ENCODE results near the gene GREB1L. TPM values are rescaled to one million over a fixed set of nuclear protein-coding genes. Genes with fewer than 3 reads are reported as not detected.

GREB1L gene
- total and polyA plus RNA-seq, 9 of the 15 experiments (the other 6 are each of a cell fraction or from before 2014, with no cell fraction given), result 0.03 TPM; not detected in 8

DNA sequence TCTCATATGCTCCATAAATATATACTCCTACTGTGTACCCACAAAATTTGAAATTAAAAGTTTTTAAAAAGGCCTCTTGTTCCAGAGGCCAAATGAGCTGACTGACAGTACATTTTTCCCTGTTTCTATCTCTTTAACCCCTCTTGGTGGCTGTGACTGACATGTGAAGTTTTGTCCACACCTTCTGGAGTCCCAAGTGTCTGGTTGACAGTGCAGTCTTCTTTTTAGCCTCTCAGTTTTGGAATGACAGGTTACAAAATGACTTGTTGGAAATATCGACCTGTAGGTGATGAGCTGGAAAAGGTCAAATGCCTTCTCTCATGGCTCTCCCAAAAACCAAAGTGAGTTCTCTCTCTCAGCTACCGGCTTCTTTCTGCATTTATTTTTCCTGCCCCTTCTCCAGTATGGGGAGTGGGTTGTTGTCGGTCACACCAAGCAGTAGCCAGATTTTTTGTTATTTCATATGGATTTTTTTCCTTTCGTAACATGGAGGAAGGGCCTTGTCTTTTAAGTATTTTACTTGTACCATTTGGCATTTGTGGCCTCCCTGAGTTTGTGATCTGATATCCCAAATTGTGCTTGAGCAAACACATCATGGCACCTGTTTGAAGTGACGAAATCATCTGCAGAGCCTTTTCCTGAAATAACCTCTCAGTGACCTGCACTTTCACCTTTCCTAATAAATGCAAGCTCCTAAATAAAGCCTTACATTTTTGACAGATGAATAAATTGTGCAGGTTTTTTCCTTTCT lies 214.6 kb downstream of the GREB1L start (continued):
- TF ChIP-seq, protein P1, sequence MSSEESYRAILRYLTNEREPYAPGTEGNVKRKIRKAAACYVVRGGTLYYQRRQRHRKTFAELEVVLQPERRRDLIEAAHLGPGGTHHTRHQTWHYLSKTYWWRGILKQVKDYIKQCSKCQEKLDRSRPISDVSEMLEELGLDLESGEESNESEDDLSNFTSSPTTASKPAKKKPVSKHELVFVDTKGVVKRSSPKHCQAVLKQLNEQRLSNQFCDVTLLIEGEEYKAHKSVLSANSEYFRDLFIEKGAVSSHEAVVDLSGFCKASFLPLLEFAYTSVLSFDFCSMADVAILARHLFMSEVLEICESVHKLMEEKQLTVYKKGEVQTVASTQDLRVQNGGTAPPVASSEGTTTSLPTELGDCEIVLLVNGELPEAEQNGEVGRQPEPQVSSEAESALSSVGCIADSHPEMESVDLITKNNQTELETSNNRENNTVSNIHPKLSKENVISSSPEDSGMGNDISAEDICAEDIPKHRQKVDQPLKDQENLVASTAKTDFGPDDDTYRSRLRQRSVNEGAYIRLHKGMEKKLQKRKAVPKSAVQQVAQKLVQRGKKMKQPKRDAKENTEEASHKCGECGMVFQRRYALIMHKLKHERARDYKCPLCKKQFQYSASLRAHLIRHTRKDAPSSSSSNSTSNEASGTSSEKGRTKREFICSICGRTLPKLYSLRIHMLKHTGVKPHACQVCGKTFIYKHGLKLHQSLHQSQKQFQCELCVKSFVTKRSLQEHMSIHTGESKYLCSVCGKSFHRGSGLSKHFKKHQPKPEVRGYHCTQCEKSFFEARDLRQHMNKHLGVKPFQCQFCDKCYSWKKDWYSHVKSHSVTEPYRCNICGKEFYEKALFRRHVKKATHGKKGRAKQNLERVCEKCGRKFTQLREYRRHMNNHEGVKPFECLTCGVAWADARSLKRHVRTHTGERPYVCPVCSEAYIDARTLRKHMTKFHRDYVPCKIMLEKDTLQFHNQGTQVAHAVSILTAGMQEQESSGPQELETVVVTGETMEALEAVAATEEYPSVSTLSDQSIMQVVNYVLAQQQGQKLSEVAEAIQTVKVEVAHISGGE (CRISPR knock-in tag; IDR thresholded peaks at IDR 0.05), result no peak
- TF ChIP-seq NCOA1 (IDR thresholded peaks at IDR 0.05; ENCODE audit: low read depth) (no peak), RFX7 (CRISPR knock-in tag; IDR thresholded peaks at IDR 0.05) (no peak)

DNA sequence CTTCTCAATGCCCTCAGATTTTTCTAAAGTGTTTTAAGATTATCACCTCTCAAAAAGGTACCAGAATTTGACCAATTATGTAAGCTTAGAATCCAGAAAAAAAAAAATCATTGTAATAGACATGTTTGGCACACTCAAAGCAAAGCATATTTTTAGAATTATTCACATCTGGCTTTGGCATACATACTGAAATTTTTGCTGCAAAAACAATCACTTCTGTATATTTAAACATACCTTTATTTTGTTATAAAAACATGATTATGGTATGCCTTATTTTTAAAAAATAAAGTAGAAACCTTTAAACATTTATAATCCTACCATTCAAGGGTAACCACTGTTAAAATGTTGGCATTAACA lies 215.1 kb downstream of the GREB1L start:
- Histone ChIP-seq H3K27ac (ENCODE audit: extremely low read depth, low read depth, low read length) (no peak overlapping the region), H3K9me1 (ENCODE audit: control insufficient read depth, insufficient read depth, low read length) (no peaks in the 10 kb centered on the region), H3K36me3 (ENCODE audit: control insufficient read depth, insufficient read depth, low read length) (no peaks in the 10 kb centered on the region), H2AFZ (ENCODE audit: low read depth, low read length) (no peak overlapping the region), H3K9me3 (replicated peaks; ENCODE audit: control insufficient read depth, insufficient read depth, low read depth, low read length) (no peaks in the 10 kb centered on the region), H4K20me1 (replicated peaks; ENCODE audit: control insufficient read depth, insufficient read depth, low read length) (no peaks in the 10 kb centered on the region), H3K79me2 (ENCODE audit: control insufficient read depth, insufficient read depth, low read length) (no peaks in the 10 kb centered on the region), H3K4me3 (no peak overlapping the region), H3K4me1 (replicated peaks in 1 of 2; ENCODE audit: control insufficient read depth in 2 of 2, insufficient read depth in 2 of 2, low read length in 2 of 2) (no peaks in the 10 kb centered on the region), H3K27me3 (ENCODE audit: control insufficient read depth in 2 of 2, insufficient read depth in 2 of 2, low read length in 2 of 2) (peaks cover 30 to 33% of the 10 kb centered on the region in 2 experiments), H3K9ac (ENCODE audit: insufficient read depth in 1 of 2, low read depth in 2 of 2, low read length in 2 of 2) (no peak overlapping the region), H3K4me2 (ENCODE audit: insufficient read depth, low read length) (no peak overlapping the region)
- ATAC-seq, result no peak
- in situ Hi-C loops (cut with MboI) (no loop called here), intact Hi-C loops (cut with micrococcal nuclease) (no loop called here)
- ChIA-PET CTCF (ENCODE audit: low intra/inter-chr PET ratio) (no interaction called here), POLR2A (interaction anchor here (0.5 kb wide), 1 partner anchor 358 kb away, joined by 3 read pairs; no protein-coding TSS in a partner anchor)
- no TSS peak for BruUV-seq (replicated peaks)
- no peak for FAIRE-seq
- DNase-seq (ENCODE audit: extremely low read depth in 1 of 4, low spot score in 3 of 4), result no peak
- TF ChIP-seq ZBTB1 (CRISPR knock-in tag; IDR thresholded peaks at IDR 0.05; ENCODE audit: borderline replicate concordance, low read depth) (no peak), POLR2G (IDR thresholded peaks at IDR 0.05; ENCODE audit: low read depth, low read length) (no peak), MCM5 (IDR thresholded peaks at IDR 0.05; ENCODE audit: low read depth) (no peak), SMARCA4 (IDR thresholded peaks at IDR 0.05) (no peak), TEAD4 (IDR thresholded peaks at IDR 0.05; ENCODE audit: low read length) (no peak), TEAD4 (CRISPR knock-in tag; IDR thresholded peaks at IDR 0.05; ENCODE audit: borderline replicate concordance) (no peak), ZNF644 (tag; IDR thresholded peaks at IDR 0.05; ENCODE audit: low read depth) (no peak), TRIM24 (IDR thresholded peaks at IDR 0.05) (no peak), HNRNPK (IDR thresholded peaks at IDR 0.05; ENCODE audit: low read depth, low read length, poor library complexity, severe bottlenecking) (no peak), ZBTB8A (IDR thresholded peaks at IDR 0.05; ENCODE audit: partially characterized antibody) (no peak)
- TF ChIP-seq, protein P2, sequence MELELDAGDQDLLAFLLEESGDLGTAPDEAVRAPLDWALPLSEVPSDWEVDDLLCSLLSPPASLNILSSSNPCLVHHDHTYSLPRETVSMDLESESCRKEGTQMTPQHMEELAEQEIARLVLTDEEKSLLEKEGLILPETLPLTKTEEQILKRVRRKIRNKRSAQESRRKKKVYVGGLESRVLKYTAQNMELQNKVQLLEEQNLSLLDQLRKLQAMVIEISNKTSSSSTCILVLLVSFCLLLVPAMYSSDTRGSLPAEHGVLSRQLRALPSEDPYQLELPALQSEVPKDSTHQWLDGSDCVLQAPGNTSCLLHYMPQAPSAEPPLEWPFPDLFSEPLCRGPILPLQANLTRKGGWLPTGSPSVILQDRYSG (tag; conservative IDR thresholded peaks at IDR 0.05; ENCODE audit: low read depth), result no peak
- TF ChIP-seq, protein P3, sequence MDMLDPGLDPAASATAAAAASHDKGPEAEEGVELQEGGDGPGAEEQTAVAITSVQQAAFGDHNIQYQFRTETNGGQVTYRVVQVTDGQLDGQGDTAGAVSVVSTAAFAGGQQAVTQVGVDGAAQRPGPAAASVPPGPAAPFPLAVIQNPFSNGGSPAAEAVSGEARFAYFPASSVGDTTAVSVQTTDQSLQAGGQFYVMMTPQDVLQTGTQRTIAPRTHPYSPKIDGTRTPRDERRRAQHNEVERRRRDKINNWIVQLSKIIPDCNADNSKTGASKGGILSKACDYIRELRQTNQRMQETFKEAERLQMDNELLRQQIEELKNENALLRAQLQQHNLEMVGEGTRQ (CRISPR knock-in tag; IDR thresholded peaks at IDR 0.05), result no peak
